HUDEP-2 (cell line): Measurements from ENCODE around the gene HACD3.
"Not testable (repeated sequence)": the region's sequence is repeated elsewhere in the genome, so short reads cannot be mapped to it uniquely, and the experiment has no call there.

ENCODE experiments used
- DNase-seq, 76 experiments: peaks; one replicate each; lab custom pipeline; 2025; ENCODE audit not compliant: unreplicated experiment in 76 of 76; lab: John Stamatoyannopoulos, UW

HACD3 gene

GRCh38 chr15:65595960-65596359 lies 65.7 kb downstream of the HACD3 start:
- peak in 3 of 76 experiments; percentile 13 to 21 (median 17) for DNase-seq

- no peak for DNase-seq
These were observed 68.2 kb downstream of the HACD3 start for GRCh38 chr15:65598468-65598867.

GRCh38 chr15:65599677-65600076 lies 69.4 kb downstream of the HACD3 start:
- no peak for DNase-seq

DNA sequence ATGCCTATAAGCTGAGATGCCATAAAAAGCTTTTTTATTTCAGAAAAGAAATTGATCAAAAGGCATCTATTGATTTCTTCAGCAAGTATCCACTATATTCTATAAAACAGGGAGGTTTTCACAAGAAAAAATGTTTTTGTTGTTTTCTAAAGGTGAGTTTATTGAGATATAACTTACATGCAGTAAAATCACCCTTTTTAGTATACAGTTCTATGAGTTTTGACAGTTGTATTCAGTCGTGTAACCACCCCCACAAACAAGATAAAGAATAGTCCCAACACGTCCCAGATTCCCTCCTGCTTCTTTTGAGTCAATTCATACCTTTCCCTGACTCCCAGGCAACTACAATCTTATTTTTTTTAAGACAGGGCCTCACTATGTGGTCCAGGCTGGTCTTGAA lies 72.9 kb downstream of the HACD3 start:
- DNase-seq, result no peak

GRCh38 chr15:65603559-65603958 lies 73.3 kb downstream of the HACD3 start:
- DNase-seq, result no peak

GRCh38 chr15:65610871-65611718 lies 80.8 kb downstream of the HACD3 start, which contains the start of gene INTS14:
Gene INTS14, minus strand, starts transcription at chr15:65611131. Its CDS starts 3,751 bp downstream, at chr15:65607380.
- DNase-seq, result peak; percentile 19 to 97 (median 92)

DNA sequence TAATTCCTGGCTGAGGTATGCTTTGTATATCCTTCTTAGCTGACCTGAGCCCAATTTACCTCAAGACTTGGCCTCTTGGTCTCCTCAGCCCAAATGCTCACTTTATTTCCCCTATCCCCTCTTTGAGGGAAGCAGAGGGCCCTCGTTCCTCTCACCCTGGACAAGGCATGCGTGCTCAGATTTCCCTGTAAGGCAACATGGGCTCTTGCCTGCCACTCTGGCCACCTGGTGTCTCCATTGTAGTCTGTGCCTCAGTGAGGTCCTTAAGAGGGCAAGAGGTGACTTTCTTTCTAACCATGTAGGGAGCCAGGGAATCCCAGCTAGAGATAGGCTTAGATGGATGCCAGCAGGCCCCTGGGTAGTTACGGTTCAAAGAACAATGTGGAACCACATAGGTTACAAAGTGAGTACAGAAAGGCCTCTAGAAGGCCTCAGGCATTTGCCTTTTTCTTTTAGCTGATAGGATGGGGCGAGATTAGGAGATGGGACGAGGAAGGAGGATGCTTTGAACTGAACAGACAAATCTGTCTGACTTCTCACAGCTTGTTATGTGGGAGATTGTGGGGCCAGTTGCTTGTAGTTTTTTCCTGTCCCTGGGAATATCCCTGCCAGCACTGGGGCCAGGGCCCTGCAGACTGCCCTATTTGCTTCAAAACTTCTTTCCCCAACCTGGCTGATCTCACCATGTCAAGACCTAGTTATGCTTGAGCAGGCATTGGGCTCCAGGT lies 81.8 kb downstream of the HACD3 start:
- no peak for DNase-seq

- DNase-seq, result no peak
These were observed 82.3 kb downstream of the HACD3 start for GRCh38 chr15:65612616-65612946.

DNA sequence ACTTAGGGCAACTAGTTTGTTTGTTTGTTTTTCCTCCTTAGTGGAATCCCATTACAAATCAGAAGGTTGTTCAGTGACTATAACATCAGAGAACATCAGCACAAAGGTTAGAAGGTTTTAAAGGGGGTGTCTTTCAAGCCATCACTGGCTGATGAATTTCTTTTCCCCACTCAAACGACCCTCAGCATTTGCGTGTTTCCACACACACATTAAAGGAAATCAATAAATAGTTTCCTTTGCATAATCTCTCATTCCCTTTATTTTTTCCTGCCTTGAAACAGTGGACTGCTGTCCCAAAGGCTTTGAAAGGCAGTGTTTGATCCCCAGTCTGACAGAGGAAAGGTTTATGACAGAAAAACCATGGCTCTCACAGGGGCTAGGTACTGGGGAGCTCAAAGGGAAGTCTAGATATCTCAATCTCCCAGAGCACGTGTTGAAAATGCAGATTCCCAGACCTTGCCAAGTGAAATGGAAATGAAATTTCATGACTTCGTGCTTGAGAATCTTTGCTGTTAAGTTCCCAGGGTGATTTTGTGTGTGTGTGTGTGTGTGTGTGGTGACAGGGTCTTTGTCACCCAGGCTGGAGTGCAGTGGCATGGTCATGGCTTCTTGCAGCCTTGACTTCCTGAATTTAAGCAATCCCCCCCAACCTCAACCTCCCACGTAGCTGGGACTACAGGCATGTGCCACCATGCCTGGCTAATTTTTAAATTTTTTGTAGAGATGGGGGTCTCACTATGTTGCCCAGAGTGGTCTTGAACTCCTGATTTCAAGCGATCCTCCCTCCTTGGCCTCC lies 82.9 kb downstream of the HACD3 start:
- no peak for DNase-seq

DNA sequence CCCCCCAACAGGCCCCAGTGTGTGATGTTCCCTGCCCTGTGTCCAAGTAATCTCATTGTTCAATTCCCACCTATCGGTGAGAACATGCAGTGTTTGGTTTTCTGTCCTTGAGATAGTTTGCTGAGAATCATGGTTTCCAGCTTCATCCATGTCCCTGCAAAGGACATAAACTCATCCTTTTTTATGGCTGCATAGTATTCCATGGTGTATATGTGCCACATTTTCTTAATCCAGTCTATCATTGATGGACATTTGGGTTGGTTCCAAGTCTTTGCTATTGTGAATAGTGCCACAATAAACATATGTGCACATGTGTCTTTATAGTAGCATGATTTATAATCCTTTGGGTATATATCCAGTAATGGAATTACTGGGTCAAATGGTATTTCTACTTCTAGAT lies 85.6 kb downstream of the HACD3 start:
- not testable (repeated sequence) for DNase-seq

DNA sequence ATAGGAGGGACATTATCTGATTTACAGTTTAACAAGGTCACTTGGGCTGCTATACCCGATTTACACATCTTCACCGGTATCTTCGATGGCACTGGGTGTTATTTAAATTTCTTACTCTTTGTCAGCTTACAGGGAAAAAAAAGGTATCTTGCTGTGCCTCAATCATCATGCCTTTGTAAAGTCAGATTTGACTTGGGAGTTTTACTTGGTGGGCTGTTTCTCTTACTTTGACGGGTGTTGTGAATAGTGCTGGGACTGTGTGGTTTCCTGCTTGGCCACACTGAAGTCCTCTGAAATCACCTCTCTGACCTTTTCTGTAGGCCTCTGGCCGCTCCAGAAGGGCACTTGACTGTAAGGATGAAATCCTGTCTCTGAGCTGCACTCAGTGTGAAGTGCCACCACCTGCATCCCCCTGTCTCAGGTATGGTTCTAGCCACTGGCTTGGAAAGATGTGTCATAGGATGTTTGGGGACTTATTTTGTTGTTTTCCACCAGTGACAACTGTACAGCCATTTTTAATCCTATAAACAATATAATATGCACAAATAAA lies 88.4 kb downstream of the HACD3 start:
- DNase-seq, result no peak

DNA sequence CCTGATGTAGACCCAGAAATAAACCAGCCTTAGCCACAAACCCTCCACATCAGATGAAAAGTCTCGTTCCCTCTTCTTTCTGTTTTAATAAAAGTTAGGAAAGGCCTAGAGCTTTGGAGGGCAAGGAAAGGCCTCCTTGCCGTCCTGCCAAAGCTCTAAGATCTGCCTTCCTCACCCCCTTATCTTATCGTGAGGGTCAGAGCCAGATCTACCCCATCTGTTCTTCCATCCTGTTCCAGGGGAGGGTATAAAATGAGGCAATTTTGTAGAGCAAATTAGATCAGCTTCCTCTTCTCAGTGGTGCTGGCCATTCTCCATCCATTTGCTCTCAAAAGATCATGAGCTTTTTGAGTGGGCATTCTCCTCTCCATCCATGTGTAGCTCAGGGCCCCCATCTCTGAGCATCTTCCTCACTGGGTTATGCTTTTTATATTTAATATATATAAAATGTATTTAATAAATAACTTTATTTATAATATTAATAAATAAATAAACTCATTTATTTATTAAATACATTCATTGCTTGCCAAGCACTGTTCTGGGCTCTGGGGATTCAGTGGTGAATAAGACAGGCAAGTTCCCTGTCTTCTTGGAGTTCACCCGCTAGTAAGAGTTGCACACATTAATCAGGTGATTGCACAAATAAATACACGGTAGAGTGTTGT lies 89.5 kb downstream of the HACD3 start:
- peak in 15 of 76 experiments; percentile 5 to 56 (median 18) for DNase-seq

- DNase-seq, result no peak
These were observed 90.6 kb downstream of the HACD3 start for GRCh38 chr15:65620833-65621232.

DNA sequence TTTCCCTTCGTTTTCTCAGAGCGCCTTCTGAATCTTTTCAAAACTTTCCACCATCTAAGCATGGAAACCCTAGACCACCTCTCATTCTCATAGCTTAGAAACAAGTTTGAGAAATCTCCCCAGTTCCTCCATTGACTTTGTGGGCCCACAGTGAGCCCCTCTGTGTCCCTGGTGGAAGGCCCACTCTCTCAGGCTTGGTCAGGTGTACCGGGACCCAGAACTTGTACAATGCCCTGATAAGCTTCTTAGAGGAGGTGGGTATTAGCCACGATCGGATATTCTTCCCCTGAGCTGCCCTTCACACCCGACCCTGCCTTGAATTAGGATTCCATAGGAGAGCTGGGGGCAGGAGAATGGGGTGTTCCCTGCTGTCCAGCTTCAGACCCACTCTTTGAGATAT lies 91.4 kb downstream of the HACD3 start, which contains the start of gene SLC24A1:
TSS of gene SLC24A1 (plus strand) at position 301 of the 400 bp plus-strand sequence. CDS start 2,143 bp downstream, outside the sequence.
- DNase-seq, result no peak

DNA sequence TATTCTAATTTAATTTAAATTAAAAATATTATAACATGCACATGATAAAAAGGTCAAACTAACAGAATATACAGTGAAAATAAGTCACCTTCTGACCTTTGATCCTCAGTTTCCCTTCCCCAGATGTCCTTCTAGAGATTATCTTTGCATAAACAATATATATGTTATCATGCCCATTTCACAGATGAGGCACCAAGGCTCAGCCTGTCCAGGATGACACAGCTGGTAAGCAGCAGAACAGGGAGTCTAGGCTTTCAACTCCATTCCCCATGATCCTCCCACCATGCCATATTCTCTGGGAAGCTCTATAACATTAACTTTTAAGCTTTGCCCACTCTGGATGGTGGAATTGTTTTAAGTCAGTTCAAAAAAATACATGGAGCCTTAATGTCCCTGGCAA lies 92.8 kb downstream of the HACD3 start:
- DNase-seq, result no peak

DNA sequence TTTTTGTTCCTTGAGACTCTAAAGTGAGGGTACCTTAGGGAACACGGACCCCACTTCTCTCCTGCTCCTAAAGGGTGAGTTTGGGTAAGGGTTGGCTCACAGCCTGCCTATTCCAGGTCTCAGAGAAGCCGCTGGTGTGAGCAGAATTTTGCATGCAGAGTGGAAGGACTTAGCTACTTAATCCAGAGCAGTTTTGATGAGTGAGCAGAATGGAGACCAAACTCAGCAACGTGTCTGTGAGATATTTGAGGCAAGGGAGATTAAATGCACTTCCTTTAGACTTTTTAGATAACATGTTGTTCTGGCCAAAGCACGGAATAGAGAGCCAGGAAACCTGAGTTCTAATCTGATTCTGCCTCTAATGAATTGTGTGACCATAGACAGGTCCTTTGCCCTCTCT lies 96.6 kb downstream of the HACD3 start:
- no peak for DNase-seq
